ENCODE results near the gene SYDE2. TPM values are rescaled to one million over a fixed set of nuclear protein-coding genes. Genes with fewer than 3 reads are reported as not detected.

SYDE2 gene
- total RNA-seq, 4 donors from 2014 or later, result 30.4 to 115 (median 85.2) TPM

DNA sequence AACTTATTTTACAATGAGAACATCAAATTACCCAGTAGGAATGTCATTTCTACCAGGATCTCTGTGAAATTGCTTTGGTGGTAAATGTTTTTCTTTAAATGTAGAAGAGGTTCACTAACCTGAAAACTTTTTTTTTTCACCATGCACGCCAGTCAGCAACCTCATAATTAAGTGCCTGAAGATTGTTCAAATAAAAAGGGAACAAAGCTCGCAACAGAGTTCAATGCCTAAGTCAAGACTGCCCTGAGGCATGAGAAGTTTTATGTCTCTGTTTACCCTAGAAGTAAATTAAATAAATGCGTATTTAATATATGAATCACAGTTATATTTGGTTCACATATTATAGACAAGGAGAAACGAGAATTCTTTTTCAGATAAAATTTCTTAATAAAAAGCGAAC, 13.8 kb upstream of the SYDE2 start:
- Histone ChIP-seq H3K4me3 (no peak overlapping the region), H3K4me1 (peaks cover 0 to 13% (median 0%) of the 10 kb centered on the region in 3 donors), H3K36me3 (no peaks in the 10 kb centered on the region), H3K27me3 (no peaks in the 10 kb centered on the region), H3K27ac (peak overlapping the region in 2 of 4 donors; percentile 46 to 49), H3K9me3 (no peaks in the 10 kb centered on the region)
- WGBS, 2 donors (ENCODE audit: low coverage in 1 of 2), result 32 to 64% methylated on average over 5 of the region's 5 CpGs
- ATAC-seq, result no peak
- TF ChIP-seq POLR2A (IDR thresholded peaks at IDR 0.05) (no peak), POLR2AphosphoS5 (IDR thresholded peaks at IDR 0.05) (no peak), EP300 (IDR thresholded peaks at IDR 0.05) (no peak)
- TF ChIP-seq, protein P1, sequence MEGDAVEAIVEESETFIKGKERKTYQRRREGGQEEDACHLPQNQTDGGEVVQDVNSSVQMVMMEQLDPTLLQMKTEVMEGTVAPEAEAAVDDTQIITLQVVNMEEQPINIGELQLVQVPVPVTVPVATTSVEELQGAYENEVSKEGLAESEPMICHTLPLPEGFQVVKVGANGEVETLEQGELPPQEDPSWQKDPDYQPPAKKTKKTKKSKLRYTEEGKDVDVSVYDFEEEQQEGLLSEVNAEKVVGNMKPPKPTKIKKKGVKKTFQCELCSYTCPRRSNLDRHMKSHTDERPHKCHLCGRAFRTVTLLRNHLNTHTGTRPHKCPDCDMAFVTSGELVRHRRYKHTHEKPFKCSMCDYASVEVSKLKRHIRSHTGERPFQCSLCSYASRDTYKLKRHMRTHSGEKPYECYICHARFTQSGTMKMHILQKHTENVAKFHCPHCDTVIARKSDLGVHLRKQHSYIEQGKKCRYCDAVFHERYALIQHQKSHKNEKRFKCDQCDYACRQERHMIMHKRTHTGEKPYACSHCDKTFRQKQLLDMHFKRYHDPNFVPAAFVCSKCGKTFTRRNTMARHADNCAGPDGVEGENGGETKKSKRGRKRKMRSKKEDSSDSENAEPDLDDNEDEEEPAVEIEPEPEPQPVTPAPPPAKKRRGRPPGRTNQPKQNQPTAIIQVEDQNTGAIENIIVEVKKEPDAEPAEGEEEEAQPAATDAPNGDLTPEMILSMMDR (IDR thresholded peaks at IDR 0.05), result no peak

- no peak overlapping the region for H3K27ac ChIP-seq
- no peaks in the 10 kb centered on the region for H3K36me3 ChIP-seq
- H3K4me1 ChIP-seq, result peaks cover 0 to 4% (median 0%) of the 10 kb centered on the region in 3 donors
- no peak for ATAC-seq
- no peaks in the 10 kb centered on the region for H3K27me3 ChIP-seq
- WGBS, 2 donors (ENCODE audit: low coverage in 1 of 2), result 72 to 75% methylated on average over 2 of the region's 2 CpGs
- TF ChIP-seq EP300 (IDR thresholded peaks at IDR 0.05), result no peak
- TF ChIP-seq POLR2AphosphoS5 (IDR thresholded peaks at IDR 0.05), result no peak
- TF ChIP-seq, protein P1 (IDR thresholded peaks at IDR 0.05), result no peak
- no peak for TF ChIP-seq POLR2A (IDR thresholded peaks at IDR 0.05)
- H3K9me3 ChIP-seq, result no peaks in the 10 kb centered on the region
- no peak overlapping the region for H3K4me3 ChIP-seq
Measured at GRCh38 chr1:85208488-85208887, 7.7 kb upstream of the SYDE2 start.

GRCh38 chr1:85203573-85204171, 2.9 kb upstream of the SYDE2 start:
- Histone ChIP-seq H3K4me3 (no peak overlapping the region), H3K27me3 (no peaks in the 10 kb centered on the region), H3K9me3 (no peaks in the 10 kb centered on the region), H3K4me1 (peaks cover 0 to 19% (median 0%) of the 10 kb centered on the region in 3 donors), H3K36me3 (no peaks in the 10 kb centered on the region), H3K27ac (no peak overlapping the region)
- WGBS, 2 donors (ENCODE audit: low coverage in 1 of 2), result 64 to 69% methylated on average over 2 of the region's 2 CpGs
- TF ChIP-seq POLR2AphosphoS5 (IDR thresholded peaks at IDR 0.05) (no peak), EP300 (IDR thresholded peaks at IDR 0.05) (no peak), POLR2A (IDR thresholded peaks at IDR 0.05) (no peak)
- TF ChIP-seq, protein P1 (IDR thresholded peaks at IDR 0.05), result no peak
- no peak for ATAC-seq

DNA sequence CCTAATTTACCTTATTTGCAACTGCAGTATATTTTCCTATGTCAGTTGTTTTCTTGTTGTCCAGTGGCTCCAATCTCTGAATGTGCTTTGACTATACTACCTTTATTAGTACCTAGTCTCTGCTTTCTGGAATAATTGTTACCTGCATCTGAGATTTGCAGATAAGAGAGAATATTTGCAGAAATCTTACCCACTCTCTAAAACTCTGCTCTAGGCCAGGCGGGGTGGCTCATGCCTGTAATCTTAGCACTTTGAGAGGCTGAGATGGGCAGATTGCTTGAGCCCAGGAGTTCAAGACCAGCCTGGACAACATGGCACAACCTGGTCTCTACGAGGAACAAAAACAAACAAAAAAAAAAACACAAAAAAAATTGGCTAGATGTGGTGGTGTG, 2.0 kb upstream of the SYDE2 start:
- Histone ChIP-seq H3K36me3 (no peaks in the 10 kb centered on the region), H3K4me3 (peak overlapping the region in 1 of 2 donors; percentile 88), H3K27me3 (no peaks in the 10 kb centered on the region), H3K9me3 (no peaks in the 10 kb centered on the region), H3K27ac (peak overlapping the region in 1 of 4 donors; percentile 99), H3K4me1 (peaks cover 0 to 21% (median 0%) of the 10 kb centered on the region in 3 donors)
- 100% methylated on average over 1 of the region's 2 CpGs; no CpG with 5 or more reads in 1 of the 2 donors for WGBS, 2 donors (ENCODE audit: low coverage in 1 of 2)
- TF ChIP-seq POLR2AphosphoS5 (IDR thresholded peaks at IDR 0.05), result no peak
- no peak for TF ChIP-seq EP300 (IDR thresholded peaks at IDR 0.05)
- TF ChIP-seq, protein P1 (IDR thresholded peaks at IDR 0.05), result no peak
- no peak for TF ChIP-seq POLR2A (IDR thresholded peaks at IDR 0.05)
- ATAC-seq, result no peak
